ENCODE results near the gene THADA.

The THADA gene

GRCh38 chr2:43490252-43490786 is 105.5 kb downstream of the THADA start:
- DNase-seq, result no peak

DNA sequence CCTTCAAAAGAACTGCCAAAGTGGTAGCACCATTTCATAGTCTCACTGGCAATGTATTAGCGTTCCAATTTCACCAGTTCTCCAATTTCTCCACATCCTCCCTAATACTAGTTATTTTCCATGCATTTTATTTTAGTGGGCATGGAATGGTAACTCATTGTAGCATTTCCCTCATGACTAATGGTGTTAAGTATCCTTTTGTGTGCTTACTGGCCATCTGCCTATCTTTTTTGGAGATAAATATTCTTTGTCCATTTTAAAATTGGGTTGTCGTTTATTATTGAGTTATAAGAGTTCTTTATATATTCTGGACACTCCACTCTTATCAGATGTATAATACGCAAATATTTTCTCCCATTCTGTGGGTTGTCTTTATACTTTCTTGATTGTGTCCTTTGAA is 107.1 kb downstream of the THADA start:
- DNase-seq, result no peak

GRCh38 chr2:43486603-43487002 is 109.2 kb downstream of the THADA start:
- no peak for DNase-seq

DNA sequence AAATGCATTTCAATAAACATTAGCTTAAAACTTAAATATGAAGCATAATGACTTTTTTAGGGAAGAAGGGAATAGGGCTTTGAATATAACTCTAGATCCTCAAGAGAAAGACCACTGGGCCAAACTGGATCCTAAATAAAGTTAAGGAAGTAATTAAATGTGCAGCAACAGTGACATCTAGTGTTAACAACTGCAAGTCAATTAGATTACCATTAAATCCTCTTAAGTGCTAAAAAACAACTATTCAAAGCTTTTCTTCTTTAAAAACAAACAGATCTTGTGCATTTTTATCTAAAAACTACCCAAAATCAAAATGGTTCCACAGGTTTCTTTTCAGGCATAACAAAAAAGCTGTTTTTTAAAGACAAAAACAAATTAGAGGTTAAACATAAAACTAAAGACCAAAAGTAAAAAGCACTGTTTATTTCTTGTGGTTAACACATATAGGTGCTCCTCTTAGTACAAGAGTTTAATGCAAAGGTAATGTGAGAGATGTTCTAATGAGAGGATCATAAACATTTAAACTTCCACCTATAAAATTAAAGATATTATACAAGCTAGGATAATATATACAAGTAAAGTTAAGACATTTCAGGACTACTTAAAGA is 111.4 kb downstream of the THADA start:
- peak; percentile 89 for DNase-seq

GRCh38 chr2:43482961-43483360 is 112.9 kb downstream of the THADA start:
- peak; percentile 22 for DNase-seq

DNA sequence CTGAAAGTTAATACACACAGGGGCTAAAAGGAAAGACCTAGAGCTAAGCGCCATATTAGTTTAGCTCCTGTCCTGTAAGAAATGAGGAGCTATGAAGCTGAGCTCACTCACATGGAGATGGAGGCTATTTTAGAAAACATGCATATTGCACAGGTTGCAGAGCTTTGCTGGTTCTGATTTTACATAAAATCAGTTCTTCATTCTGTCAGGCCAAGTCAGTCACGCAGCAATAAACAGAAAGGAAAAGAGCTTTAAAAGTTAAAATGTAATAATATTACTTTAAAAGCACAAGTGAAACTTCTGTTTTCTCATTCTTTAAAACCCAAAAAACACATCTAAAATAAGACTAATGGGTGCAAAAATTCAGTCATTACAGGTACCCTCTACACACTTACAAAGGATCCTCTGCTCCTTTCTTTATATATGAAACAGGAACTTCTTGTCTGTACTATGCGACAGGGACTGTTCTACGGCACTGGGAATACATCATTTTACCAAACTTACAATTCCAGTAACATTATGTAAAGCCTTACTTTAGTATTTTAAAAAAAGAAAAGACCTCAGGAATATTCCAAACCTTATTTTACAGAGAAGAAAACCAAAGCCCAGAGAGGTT is 113.8 kb downstream of the THADA start:
- DNase-seq, result no peak

DNA sequence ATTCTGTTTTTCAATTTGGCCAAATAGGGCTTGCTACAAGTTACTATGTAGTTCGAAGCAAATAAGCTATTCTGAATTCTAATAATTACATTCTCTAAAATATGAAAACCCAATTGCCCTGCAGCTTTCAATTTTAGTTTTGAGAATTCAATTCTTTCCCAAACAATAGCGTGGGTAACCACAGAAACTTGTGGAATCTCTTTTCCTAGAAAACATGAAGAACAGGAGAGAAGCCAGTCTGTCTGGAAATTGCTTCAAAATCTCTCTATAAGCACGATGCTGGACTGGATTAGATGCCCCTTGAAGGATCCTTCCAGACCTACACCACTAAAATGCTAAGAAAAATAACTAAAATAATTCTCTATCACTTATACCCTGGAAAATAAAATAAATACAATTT is 115.0 kb downstream of the THADA start:
- DNase-seq, result no peak

DNA sequence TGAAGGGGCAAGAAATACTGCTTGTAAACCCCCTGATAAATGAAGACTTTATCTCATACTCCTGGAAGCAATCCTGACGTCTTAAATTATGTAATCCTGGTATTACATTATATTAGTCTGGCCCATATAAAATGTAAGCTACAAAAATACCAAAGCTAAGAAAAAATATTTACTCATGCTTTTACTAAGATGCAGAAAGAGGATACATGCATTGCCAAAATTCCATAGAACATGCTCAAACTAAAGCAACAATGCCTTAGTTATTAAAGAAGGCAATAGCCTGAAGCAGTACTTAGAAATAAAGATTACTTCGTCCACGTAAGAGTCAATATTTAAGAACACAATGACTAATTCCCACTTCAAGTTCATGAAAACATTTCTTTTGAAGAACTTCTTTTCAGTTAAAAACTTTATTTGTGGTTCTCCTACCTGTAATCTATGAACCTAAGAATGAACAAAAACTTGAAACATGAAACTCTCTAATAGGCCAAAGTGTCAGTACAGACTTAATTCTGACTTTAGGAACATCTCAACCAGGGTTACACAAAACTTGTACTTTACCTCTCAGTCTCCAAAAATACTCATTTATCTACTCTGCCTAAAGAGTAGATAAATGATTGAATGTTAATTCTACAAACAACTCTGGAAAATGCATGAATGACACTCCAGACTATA is 117.3 kb downstream of the THADA start:
- no peak for DNase-seq

- DNase-seq, result no peak
These were observed 119.9 kb downstream of the THADA start for GRCh38 chr2:43475922-43476321.

DNA sequence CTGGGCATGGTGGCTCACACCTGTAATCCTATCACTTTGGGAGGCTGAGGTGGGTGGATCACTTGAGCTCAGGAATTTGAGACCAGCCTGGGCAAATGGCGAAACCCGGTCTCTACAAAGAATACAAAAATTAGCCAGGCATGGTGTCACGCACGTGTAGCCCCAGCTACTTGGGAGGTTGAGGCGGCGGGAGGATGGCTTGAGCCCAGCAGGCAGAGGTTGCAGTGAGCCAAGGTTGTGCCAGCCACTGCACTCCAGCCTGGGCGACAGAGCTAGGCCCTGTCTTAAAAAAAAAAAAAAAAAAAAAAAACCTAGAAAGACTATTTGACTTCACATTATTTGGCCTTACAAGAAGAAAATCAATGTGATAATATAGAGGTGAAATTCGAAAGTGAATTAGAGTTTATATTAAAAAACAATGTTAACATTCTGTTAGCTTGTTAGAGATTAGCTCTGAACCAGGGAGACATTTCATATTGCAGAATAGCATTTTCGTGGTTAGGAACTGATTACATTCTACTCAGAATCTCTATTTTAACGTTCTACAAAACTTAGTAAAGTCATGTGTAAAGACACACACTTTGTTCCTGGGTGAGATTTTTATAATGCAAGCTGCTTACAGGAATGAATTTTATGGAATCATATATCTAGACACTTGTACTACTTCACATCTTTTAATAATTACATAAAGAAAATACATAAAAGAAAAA is 120.5 kb downstream of the THADA start:
- no peak for DNase-seq

DNA sequence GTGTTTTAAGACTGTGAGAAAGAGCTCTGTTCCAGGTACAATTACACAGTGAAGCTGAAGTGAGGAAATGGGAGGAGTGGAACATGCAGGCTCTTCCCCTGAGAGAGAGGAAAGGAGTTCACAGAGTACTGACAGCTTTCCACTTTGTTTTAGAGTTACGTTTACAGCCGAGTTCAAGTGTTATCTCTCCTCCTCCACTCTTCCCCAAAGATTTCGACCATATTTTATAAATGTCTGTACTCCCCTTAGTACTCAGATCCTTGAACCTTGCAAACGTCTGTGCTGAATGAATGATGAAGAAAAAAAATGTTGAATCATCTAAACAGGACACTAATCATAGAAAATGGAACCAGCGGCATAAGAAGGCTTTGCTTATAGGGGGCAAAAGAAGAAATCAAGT is 121.6 kb downstream of the THADA start:
- no peak for DNase-seq

DNA sequence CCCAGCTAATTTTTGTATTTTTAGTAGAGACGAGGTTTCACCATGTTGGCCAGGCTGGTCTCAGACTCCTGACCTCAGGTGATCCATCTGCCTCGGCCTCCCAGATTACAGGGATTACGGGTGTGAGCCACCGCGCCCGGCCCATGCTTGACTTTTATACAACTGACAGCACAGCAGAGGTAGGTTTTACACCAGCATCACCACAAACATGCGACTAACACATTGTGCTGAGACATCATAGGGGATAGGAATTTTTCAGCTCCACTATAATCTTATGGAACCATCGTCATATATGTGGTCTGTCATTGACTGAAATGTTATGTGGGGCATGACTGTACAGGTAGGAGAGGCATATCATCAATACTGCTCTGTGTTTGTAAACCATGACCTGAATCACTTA is 122.1 kb downstream of the THADA start:
- no peak for DNase-seq

GRCh38 chr2:43472527-43473194 is 123.2 kb downstream of the THADA start:
- no peak for DNase-seq

DNA sequence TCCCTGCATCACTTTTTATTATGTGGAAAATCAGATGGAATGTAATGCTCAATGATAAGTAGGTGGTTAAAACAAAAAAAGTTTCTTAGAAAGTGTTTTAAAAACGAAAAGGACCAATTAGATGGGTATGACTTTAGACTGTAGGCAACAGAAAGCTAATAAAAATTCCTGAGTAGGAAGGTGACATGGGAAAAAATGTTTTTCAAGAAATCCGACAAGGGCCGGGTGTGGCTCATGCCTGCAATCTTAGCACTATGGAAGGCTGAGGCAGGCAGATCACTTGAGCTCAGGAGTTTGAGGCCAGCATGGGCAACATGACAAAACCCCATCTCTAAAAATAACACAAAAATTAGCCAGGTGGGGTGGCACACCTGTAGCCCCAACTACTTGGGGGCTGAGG is 126.1 kb downstream of the THADA start:
- no peak for DNase-seq

DNA sequence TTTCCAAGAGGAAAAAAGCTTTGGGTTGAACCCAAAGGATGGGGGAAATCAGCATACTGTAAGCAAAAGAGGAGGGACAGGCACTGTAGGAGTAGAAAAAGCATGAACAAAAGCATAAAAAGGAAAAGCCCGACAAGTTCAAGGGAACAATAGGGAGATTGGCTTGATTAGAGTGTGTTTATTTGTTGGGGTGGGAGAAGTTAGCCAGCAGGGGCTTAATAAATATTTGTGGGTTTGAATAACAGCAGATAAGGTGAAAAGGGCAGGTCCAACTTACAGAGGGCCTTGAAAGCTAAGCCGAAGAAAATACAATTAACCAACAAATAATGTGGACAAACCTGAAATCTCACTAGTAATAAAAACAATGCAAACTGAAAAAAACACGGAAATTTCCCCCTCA is 126.7 kb downstream of the THADA start:
- no peak for DNase-seq

DNA sequence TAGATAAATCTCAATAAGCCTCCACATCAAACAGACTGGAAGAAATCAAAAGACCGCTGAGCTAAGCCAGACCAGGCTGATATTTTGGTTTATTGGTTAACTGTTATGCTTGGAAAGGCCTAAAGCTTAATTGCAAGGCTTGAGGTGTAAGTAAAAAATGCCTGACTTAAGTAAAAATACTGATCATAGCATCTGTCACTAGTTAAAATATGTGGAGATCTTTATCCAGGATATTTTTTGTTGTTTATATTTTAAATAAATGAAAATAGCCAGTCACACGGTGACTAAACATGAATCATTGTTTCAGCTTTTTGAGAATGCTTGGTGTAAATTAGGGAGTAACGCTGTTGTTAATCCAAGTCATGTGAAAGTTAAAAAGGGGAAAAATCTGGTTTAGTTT is 127.9 kb downstream of the THADA start:
- DNase-seq, result no peak

GRCh38 chr2:43465234-43465633 is 130.6 kb downstream of the THADA start:
- no peak for DNase-seq

GRCh38 chr2:43464590-43464989 is 131.2 kb downstream of the THADA start:
- no peak for DNase-seq

- DNase-seq, result no peak
These were observed 132.8 kb downstream of the THADA start for GRCh38 chr2:43462866-43463641.

GRCh38 chr2:43461453-43462073 is 134.3 kb downstream of the THADA start:
- DNase-seq, result no peak

GRCh38 chr2:43460611-43461365 is 135.1 kb downstream of the THADA start:
- DNase-seq, result no peak
